ENCODE results near the gene TMEM163.

Gene TMEM163

DNA sequence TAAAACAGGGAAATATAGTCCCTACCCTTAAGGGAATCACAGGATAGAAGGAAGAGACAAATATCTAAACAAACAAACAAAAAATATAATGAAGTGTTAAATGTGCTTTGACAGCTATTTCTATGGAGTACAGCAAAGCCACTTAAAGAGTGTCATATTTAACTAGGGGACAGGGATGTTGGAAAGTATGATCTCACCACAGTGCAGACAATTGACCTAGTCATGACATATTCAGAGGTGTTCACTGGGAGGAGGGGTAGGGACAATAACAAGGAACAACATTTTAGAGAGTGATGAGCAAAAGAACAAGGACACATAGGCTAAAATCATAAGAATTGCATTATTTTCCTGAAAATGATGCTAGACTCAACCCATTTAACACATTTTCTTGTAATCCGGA, 107.5 kb downstream of the TMEM163 start:
- Histone ChIP-seq H3K27ac (ENCODE audit: low read depth, low read length) (no peak overlapping the region), H3K4me2 (ENCODE audit: low read length) (no peak overlapping the region), H4K91ac (ENCODE audit: low read depth, low read length) (no peak overlapping the region), H3K4me1 (ENCODE audit: control insufficient read depth in 1 of 2, insufficient read depth in 2 of 2, low read length in 2 of 2) (no peaks in the 10 kb centered on the region), H3K18ac (ENCODE audit: low read length) (no peak overlapping the region), H2AFZ (ENCODE audit: insufficient read depth, low read length, poor library complexity) (no peak overlapping the region), H3K9me3 (ENCODE audit: insufficient read depth, low read depth, low read length) (peaks cover 4% of the 10 kb centered on the region), H3K14ac (ENCODE audit: low read length) (no peak overlapping the region), H3K4me3 (ENCODE audit: low read depth, low read length) (no peak overlapping the region), H3K9ac (ENCODE audit: low read length) (no peak overlapping the region), H3K36me3 (ENCODE audit: control insufficient read depth in 1 of 2, insufficient read depth in 2 of 2, low read length in 2 of 2) (no peaks in the 10 kb centered on the region), H3K27me3 (ENCODE audit: insufficient read depth, low read length) (no peaks in the 10 kb centered on the region), H3K79me1 (ENCODE audit: low read length) (no peaks in the 10 kb centered on the region), H3K4ac (ENCODE audit: low read depth, low read length) (no peak overlapping the region), H2BK12ac (ENCODE audit: low read length) (no peak overlapping the region), H4K12ac (ENCODE audit: low read depth, low read length) (no peak overlapping the region), H4K8ac (ENCODE audit: low read depth, low read length) (no peak overlapping the region), H2AK5ac (ENCODE audit: low read length) (no peak overlapping the region), H2BK120ac (ENCODE audit: insufficient read depth, low read length, poor library complexity) (no peak overlapping the region), H3K23ac (ENCODE audit: low read length) (no peak overlapping the region), H2BK5ac (ENCODE audit: low read depth, low read length, poor library complexity) (no peak overlapping the region), H3K79me2 (ENCODE audit: control insufficient read depth, insufficient read depth, low read length, poor library complexity) (no peaks in the 10 kb centered on the region)
- WGBS (ENCODE audit: extremely low coverage, insufficient coverage, insufficient read length) = no CpG with 5 or more reads among the region's 1 CpG
- no peak for DNase-seq

DNA sequence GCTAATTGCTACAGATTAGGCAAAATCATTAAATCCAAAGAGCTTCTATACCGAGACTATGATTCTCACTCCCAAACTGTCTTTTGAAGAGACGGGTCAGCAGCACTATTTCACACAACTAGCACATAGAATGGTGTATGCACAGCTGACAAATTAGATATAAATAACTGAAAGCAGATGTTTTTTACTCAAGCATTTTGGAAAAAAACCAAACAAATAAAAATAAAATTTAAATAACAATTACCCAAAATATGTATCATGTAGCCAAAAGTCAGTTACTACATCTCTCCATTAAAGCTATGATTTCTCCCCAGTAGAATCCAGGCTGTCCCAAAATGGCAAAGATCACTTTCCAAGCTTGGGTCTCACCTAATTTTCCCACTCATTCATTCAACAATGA, 107.9 kb downstream of the TMEM163 start:
- H3K18ac ChIP-seq (ENCODE audit: low read length) = no peak overlapping the region
- no peak overlapping the region for H3K14ac ChIP-seq (ENCODE audit: low read length)
- no peak overlapping the region for H2BK120ac ChIP-seq (ENCODE audit: insufficient read depth, low read length, poor library complexity)
- H4K12ac ChIP-seq (ENCODE audit: low read depth, low read length) = no peak overlapping the region
- peaks cover 5% of the 10 kb centered on the region for H3K9me3 ChIP-seq (ENCODE audit: insufficient read depth, low read depth, low read length)
- H4K8ac ChIP-seq (ENCODE audit: low read depth, low read length) = no peak overlapping the region
- no peak overlapping the region for H3K9ac ChIP-seq (ENCODE audit: low read length)
- no peak overlapping the region for H2BK12ac ChIP-seq (ENCODE audit: low read length)
- H4K91ac ChIP-seq (ENCODE audit: low read depth, low read length) = no peak overlapping the region
- H3K36me3 ChIP-seq (ENCODE audit: control insufficient read depth in 1 of 2, insufficient read depth in 2 of 2, low read length in 2 of 2) = no peaks in the 10 kb centered on the region
- no peak for DNase-seq
- H2BK5ac ChIP-seq (ENCODE audit: low read depth, low read length, poor library complexity) = no peak overlapping the region
- no peak overlapping the region for H3K4ac ChIP-seq (ENCODE audit: low read depth, low read length)
- no peak overlapping the region for H3K23ac ChIP-seq (ENCODE audit: low read length)
- no peak overlapping the region for H3K4me3 ChIP-seq (ENCODE audit: low read depth, low read length)
- H3K79me1 ChIP-seq (ENCODE audit: low read length) = no peaks in the 10 kb centered on the region
- WGBS (ENCODE audit: extremely low coverage, insufficient coverage, insufficient read length) = no CpG with 5 or more reads among the region's 2 CpGs
- no peaks in the 10 kb centered on the region for H3K79me2 ChIP-seq (ENCODE audit: control insufficient read depth, insufficient read depth, low read length, poor library complexity)
- no peak overlapping the region for H3K4me2 ChIP-seq (ENCODE audit: low read length)
- no peaks in the 10 kb centered on the region for H3K4me1 ChIP-seq (ENCODE audit: control insufficient read depth in 1 of 2, insufficient read depth in 2 of 2, low read length in 2 of 2)
- no peaks in the 10 kb centered on the region for H3K27me3 ChIP-seq (ENCODE audit: insufficient read depth, low read length)
- H2AFZ ChIP-seq (ENCODE audit: insufficient read depth, low read length, poor library complexity) = no peak overlapping the region
- no peak overlapping the region for H2AK5ac ChIP-seq (ENCODE audit: low read length)
- H3K27ac ChIP-seq (ENCODE audit: low read depth, low read length) = no peak overlapping the region

DNA sequence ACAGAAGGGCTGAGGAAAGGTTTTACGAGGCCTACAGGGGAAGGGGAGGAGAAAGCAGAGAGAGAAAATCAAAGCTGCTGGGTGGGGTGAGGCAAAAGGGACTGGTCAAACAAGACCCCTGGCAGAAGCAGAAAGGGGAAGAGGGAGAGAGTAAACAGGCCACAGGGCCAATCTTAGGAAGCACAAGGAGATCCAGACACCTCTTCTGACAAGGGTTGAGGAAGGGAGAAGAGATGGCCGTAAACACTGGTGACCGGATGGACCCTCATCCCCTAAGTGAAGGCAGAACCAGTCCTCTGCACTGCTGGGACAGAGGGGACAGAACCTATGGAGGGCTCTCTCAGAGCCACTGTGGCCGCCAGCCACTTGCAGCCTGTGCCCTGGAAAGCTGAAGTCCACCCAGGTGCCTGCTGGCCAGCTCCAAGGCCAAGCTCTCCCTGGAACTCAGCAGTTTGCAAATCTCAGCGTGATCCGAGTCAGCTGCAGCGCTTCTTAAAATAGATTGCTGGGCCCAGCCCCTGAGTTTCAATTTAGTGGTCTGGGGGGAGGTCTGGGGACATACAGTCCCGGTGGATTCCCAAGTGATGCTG, 108.8 kb downstream of the TMEM163 start:
- H2AK5ac ChIP-seq (ENCODE audit: low read length) = no peak overlapping the region
- no peak overlapping the region for H3K4ac ChIP-seq (ENCODE audit: low read depth, low read length)
- H2BK12ac ChIP-seq (ENCODE audit: low read length) = no peak overlapping the region
- no peak overlapping the region for H2AFZ ChIP-seq (ENCODE audit: insufficient read depth, low read length, poor library complexity)
- no peaks in the 10 kb centered on the region for H3K4me1 ChIP-seq (ENCODE audit: control insufficient read depth in 1 of 2, insufficient read depth in 2 of 2, low read length in 2 of 2)
- no peak overlapping the region for H3K4me2 ChIP-seq (ENCODE audit: low read length)
- no peak overlapping the region for H2BK5ac ChIP-seq (ENCODE audit: low read depth, low read length, poor library complexity)
- no peaks in the 10 kb centered on the region for H3K79me1 ChIP-seq (ENCODE audit: low read length)
- no peak overlapping the region for H4K8ac ChIP-seq (ENCODE audit: low read depth, low read length)
- no peak overlapping the region for H3K23ac ChIP-seq (ENCODE audit: low read length)
- H3K4me3 ChIP-seq (ENCODE audit: low read depth, low read length) = no peak overlapping the region
- no peak overlapping the region for H3K14ac ChIP-seq (ENCODE audit: low read length)
- H3K36me3 ChIP-seq (ENCODE audit: control insufficient read depth in 1 of 2, insufficient read depth in 2 of 2, low read length in 2 of 2) = no peaks in the 10 kb centered on the region
- H3K79me2 ChIP-seq (ENCODE audit: control insufficient read depth, insufficient read depth, low read length, poor library complexity) = no peaks in the 10 kb centered on the region
- no peak overlapping the region for H3K9ac ChIP-seq (ENCODE audit: low read length)
- no peak overlapping the region for H3K27ac ChIP-seq (ENCODE audit: low read depth, low read length)
- H4K12ac ChIP-seq (ENCODE audit: low read depth, low read length) = no peak overlapping the region
- peaks cover 5% of the 10 kb centered on the region for H3K9me3 ChIP-seq (ENCODE audit: insufficient read depth, low read depth, low read length)
- H3K18ac ChIP-seq (ENCODE audit: low read length) = no peak overlapping the region
- H4K91ac ChIP-seq (ENCODE audit: low read depth, low read length) = no peak overlapping the region
- H3K27me3 ChIP-seq (ENCODE audit: insufficient read depth, low read length) = no peaks in the 10 kb centered on the region
- no peak overlapping the region for H2BK120ac ChIP-seq (ENCODE audit: insufficient read depth, low read length, poor library complexity)
- no peak for DNase-seq
- no CpG with 5 or more reads among the region's 8 CpGs for WGBS (ENCODE audit: extremely low coverage, insufficient coverage, insufficient read length)

DNA sequence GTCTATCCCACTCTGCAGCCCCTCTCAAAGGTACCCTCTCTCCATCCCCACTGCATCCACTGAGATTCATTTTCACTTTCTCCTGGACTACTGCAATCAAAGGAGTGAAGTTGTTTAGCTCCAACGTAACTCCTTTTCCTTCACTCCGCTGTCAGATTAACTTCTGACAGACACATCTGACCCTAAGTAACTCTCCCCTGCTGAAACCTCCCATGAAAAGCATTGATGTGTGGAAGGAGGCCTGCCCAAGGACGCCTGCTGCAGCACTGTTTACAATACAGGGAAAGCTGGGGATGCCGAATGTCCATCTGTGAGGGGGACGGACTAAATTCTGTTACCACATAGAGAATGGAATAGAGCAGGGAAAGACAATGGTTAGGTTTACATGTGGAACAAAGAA, 114.8 kb downstream of the TMEM163 start:
- no peak overlapping the region for H3K14ac ChIP-seq (ENCODE audit: low read length)
- no peak overlapping the region for H3K9ac ChIP-seq (ENCODE audit: low read length)
- no peak overlapping the region for H3K27ac ChIP-seq (ENCODE audit: low read depth, low read length)
- no peak for DNase-seq
- no peak overlapping the region for H4K12ac ChIP-seq (ENCODE audit: low read depth, low read length)
- no peak overlapping the region for H3K23ac ChIP-seq (ENCODE audit: low read length)
- H3K36me3 ChIP-seq (ENCODE audit: control insufficient read depth in 1 of 2, insufficient read depth in 2 of 2, low read length in 2 of 2) = no peaks in the 10 kb centered on the region
- no peak overlapping the region for H2BK12ac ChIP-seq (ENCODE audit: low read length)
- no peak overlapping the region for H3K4me2 ChIP-seq (ENCODE audit: low read length)
- no peaks in the 10 kb centered on the region for H3K27me3 ChIP-seq (ENCODE audit: insufficient read depth, low read length)
- peaks cover 5% of the 10 kb centered on the region for H3K9me3 ChIP-seq (ENCODE audit: insufficient read depth, low read depth, low read length)
- no peak overlapping the region for H2AFZ ChIP-seq (ENCODE audit: insufficient read depth, low read length, poor library complexity)
- no peak overlapping the region for H2BK120ac ChIP-seq (ENCODE audit: insufficient read depth, low read length, poor library complexity)
- no peak overlapping the region for H3K18ac ChIP-seq (ENCODE audit: low read length)
- H3K4me3 ChIP-seq (ENCODE audit: low read depth, low read length) = no peak overlapping the region
- no peak overlapping the region for H2AK5ac ChIP-seq (ENCODE audit: low read length)
- WGBS (ENCODE audit: extremely low coverage, insufficient coverage, insufficient read length) = no CpG with 5 or more reads among the region's 5 CpGs
- no peaks in the 10 kb centered on the region for H3K79me1 ChIP-seq (ENCODE audit: low read length)
- no peaks in the 10 kb centered on the region for H3K4me1 ChIP-seq (ENCODE audit: control insufficient read depth in 1 of 2, insufficient read depth in 2 of 2, low read length in 2 of 2)
- no peaks in the 10 kb centered on the region for H3K79me2 ChIP-seq (ENCODE audit: control insufficient read depth, insufficient read depth, low read length, poor library complexity)
- no peak overlapping the region for H2BK5ac ChIP-seq (ENCODE audit: low read depth, low read length, poor library complexity)
- no peak overlapping the region for H4K91ac ChIP-seq (ENCODE audit: low read depth, low read length)
- no peak overlapping the region for H4K8ac ChIP-seq (ENCODE audit: low read depth, low read length)
- no peak overlapping the region for H3K4ac ChIP-seq (ENCODE audit: low read depth, low read length)
